Measurements from ENCODE around the gene ATP2A2.

ATP2A2 gene

GRCh38 chr12:110262442-110263388, 18.3 kb upstream of the ATP2A2 start:
- DNase-seq, result no peak

- DNase-seq, result no peak
Observed at GRCh38 chr12:110266381-110266960, 14.6 kb upstream of the ATP2A2 start.

GRCh38 chr12:110266980-110267620, 13.9 kb upstream of the ATP2A2 start:
- DNase-seq, result peak; percentile 3

GRCh38 chr12:110269622-110270124, 11.4 kb upstream of the ATP2A2 start:
- no peak for DNase-seq

GRCh38 chr12:110270125-110270962, 10.7 kb upstream of the ATP2A2 start:
- peak; percentile 59 for DNase-seq

GRCh38 chr12:110271015-110271414, 10.0 kb upstream of the ATP2A2 start:
- DNase-seq, result no peak

GRCh38 chr12:110277530-110278254, 3.4 kb upstream of the ATP2A2 start:
- peak; percentile 2 for DNase-seq

GRCh38 chr12:110278255-110278536, 2.9 kb upstream of the ATP2A2 start:
- no peak for DNase-seq

GRCh38 chr12:110279566-110280375, 1.3 kb upstream of the ATP2A2 start:
- no peak for DNase-seq

- peak; percentile 36 for DNase-seq
Observed at GRCh38 chr12:110280392-110280778, 662 bp upstream of the ATP2A2 start.

- DNase-seq, result no peak
Observed at GRCh38 chr12:110281549-110282299, 677 bp downstream of the ATP2A2 start.

GRCh38 chr12:110282300-110282860, 1.3 kb downstream of the ATP2A2 start:
- no peak for DNase-seq

- no peak for DNase-seq
Observed at GRCh38 chr12:110282956-110283817, 2.1 kb downstream of the ATP2A2 start.

- DNase-seq, result no peak
Observed at GRCh38 chr12:110284597-110284996, 3.5 kb downstream of the ATP2A2 start.

GRCh38 chr12:110286623-110287022, 5.6 kb downstream of the ATP2A2 start:
- no peak for DNase-seq

- DNase-seq, result no peak
Observed at GRCh38 chr12:110287986-110288385, 6.9 kb downstream of the ATP2A2 start.

GRCh38 chr12:110289044-110289710, 8.1 kb downstream of the ATP2A2 start:
- DNase-seq, result no peak

- no peak for DNase-seq
Observed at GRCh38 chr12:110289711-110290078, 8.6 kb downstream of the ATP2A2 start.

All from NCI-H1694 (cell line).